ENCODE results near the gene TM7SF3.
"Not testable (repeated sequence)": the region's sequence is repeated elsewhere in the genome, so short reads cannot be mapped to it uniquely, and the experiment has no call there.

Gene TM7SF3

DNA sequence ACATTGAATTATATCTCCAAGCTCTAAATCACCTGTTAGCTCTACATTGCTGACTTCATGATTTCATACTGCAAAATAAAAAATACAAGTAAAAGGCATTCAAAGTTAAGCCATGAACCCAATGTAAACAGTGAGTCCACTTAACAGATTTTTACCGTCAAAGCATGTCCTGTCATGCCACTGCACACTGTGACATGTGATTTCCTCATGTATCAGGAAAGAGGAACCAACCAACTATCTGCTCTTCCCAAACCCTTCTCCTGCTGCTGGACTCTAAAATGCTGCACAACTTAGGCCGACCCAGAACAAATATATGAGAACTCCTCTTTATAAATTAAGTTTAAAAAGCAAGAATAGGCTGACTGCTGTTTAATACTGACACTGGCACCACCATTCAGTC is 37.5 kb downstream of the TM7SF3 start:
- no peak for DNase-seq

DNA sequence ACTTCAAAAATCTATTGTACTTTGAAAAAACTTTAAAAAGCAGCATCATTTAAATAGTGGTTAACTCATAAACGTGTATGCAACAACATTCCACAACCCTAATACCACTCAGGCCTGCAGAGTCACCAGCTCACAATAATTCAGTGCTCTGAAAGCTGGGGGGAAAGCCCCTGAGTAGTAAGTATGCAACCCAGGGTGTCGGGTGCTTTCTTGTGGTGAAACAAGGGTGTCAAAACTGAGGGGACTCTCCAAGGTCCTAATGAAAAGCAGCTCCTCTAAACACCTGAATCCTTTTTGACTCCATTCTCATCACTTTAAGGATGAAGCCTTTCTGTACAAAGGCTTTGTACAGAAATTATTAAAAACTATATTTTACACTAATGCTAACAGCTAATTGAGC is 42.2 kb downstream of the TM7SF3 start:
- DNase-seq, result no peak

DNA sequence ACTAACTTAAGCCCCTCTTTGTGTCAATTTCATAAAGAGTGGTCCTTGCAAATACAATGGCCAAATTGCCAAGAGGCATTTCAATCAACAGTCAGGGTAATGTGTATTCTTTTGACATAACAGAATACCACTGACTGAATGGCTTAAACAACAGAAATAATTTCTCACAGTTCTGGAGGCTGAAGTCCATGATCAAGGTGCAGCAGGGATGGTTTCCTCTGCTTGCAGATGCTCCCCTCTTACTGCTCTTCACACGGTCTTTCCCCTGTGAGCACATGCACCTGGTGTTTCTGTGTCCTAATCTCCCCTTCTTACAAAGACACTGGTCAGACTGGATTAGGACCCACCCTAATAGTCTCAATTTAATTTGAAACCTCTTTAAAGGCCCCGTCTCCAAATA is 44.0 kb downstream of the TM7SF3 start:
- DNase-seq, result no peak

DNA sequence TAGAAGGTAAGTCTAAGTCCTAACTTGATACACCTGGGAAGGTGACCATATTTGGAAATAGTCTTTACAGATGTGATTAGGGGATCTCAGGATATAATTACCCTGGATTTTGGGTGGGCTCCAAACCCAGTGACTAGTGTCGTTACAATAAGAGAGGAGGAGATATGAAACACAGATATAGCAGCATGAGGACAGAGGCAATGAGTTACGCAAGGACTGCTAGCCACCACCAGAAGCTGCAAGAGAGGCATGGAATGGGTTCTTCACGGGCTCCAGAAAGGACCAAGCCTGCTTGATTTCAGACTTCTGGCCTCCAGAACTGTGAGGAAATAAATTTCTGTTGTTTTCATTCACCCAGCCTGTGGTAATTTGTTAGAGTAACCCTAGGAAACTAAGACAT is 47.3 kb downstream of the TM7SF3 start:
- DNase-seq, result no peak

DNA sequence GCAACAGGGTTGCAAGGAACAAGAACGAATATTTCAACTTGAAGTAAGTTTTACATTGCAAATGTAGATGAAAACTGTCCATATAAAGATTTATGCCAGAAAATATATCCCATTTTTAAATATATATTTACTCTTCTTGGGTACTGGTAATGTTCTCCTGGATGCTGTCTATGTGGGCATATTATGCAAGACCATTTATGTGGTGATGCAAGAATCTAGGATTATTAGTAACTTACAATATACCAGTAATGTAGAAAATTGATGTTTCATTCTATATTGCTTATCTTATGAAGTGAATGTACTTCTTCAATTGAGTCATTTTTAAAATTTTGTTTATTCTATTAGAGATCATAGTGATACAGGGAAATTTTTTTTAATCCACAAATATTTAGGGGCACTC is 50.8 kb downstream of the TM7SF3 start:
- DNase-seq, result no peak

DNA sequence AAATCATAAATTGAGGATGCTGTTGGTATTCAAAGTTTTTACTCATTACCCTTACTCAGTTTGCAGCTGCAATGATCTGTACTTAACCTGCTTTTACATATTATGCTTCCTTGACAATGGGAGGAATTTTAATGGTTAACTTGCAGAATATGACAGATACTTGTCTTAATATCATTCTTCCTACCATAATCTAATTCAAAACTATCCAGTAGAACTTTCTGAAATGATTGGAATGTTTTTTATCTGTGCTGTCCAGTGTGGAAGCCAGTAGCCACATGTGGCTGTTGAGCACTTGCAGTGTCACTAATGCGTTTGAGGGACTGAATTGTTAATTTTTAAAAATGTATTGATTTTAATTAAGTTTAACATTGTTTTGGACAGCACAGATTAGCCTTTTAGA is 52.4 kb downstream of the TM7SF3 start:
- no peak for DNase-seq

DNA sequence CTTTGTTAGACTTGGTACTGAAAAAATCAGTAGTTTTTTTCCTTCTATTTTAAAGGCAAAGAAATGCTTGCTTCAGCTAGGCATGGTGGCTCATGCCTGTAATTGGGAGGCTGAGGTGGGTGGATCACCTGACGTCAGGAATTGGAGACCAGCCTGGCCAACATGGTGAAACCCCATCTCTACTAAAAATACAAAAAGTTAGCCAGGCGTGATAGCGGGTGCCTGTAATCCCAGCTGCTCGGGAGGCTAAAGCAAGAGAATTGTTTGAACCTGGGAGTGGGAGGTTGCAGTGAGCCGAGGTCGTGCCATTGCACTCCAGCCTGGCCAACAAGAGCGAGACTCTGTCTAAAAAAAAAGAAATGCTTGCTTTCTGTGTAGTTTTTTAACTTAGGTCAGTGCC is 52.8 kb downstream of the TM7SF3 start:
- not testable (repeated sequence) for DNase-seq

DNA sequence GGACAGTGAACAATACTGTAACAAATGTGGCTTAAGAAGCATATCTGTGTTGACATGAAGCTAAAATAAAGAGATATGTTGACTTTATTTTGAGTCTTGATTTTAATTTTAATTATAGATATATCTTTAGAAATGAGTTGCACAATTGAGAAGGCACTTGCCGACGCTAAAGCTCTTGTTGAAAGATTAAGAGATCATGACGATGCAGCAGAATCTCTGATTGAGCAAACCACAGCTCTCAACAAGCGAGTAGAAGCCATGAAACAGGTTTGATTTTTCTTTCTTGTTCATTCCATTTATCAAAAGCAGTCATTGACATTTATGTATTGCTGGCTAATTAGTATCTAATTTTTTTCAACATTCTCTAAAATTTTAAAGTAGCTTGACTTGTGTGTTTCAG is 60.2 kb downstream of the TM7SF3 start:
- no peak for DNase-seq

DNA sequence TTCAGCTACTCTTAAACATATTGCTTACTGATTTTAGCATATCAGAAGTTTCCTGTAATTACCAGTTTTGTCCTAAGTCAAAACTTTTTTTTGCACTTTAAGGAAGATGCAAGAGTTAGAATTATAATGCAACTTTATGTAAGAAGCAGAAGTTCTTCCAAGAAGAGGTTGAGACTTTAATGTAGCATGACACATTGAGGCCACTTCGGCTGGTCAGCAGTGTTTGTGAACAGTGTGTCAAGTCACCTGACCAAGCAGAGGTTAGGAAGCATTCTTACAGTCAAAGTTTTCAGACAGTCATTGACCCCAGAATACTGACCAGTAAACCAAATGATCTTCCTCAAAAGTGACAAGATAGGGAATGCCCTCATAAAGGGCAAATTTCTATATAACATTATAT is 60.7 kb downstream of the TM7SF3 start:
- no peak for DNase-seq

DNA sequence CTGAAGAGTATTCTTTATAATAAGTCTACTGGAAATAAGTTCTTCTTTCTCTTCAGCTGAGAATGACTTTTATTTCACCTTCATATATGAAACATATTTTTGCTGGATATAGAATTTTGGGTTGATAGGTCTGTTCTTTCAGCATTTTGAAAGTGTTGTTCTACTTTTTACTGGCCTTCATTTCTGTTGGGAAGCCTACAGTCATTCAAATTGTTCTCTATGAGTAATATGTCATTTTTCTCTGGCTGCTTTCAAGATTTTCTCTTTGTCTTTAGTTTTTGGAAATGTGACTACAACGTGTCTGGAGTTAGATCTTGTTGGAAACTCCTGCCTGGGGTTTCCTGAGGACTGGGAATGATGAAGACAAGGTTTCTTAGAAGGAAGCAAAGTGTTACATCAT is 65.9 kb downstream of the TM7SF3 start:
- no peak for DNase-seq

DNA sequence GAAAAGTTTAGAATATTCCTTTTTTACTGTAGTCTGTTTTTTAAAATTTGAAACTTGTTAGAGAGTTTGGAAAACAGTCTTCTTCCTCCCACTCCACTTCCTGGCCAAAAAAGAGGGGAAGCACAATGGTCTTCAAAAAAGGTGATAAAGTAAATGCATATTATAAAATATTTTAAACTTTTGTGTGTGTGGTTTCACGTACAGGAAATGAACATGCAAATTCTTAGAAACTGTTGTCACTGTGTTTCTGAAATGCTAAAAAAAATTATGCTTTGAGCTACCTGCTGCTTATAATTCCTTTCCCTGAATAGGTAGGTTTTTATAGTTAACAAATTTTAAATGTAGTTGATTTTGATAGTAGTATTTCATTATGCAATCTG is 73.0 kb downstream of the TM7SF3 start:
- no peak for DNase-seq

DNA sequence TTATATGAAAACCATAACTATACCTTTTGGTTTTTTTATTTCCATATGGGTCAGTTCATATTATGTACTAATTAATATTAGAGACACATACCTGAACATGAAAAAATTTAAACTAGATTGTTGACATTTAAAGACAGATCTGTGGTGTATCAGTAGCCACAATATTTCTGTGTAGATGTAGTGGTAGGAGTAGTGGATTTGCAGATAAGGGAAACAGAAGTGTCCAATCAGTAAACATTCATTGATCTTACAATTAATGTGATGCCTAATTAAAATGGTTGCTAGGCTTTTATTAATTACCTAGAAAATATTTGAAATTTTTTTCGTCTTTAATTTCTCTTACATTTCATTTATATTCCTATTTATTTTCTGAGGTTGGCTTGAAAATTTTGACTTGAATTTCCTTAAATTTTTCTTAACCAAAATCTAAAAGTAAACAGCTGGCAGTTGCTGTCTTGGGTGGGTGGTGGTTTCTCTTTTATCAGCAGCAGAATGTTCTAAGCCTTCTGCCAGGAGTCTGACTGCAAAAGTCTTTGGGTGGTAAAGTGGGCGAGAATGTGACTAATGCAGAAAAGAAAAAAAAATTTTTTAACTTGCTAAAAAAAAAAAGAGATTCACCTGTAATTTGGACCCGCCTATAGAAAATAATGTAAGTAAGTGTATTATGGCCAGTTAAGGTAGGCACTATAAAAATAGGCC is 73.5 kb downstream of the TM7SF3 start:
- no peak for DNase-seq

DNA sequence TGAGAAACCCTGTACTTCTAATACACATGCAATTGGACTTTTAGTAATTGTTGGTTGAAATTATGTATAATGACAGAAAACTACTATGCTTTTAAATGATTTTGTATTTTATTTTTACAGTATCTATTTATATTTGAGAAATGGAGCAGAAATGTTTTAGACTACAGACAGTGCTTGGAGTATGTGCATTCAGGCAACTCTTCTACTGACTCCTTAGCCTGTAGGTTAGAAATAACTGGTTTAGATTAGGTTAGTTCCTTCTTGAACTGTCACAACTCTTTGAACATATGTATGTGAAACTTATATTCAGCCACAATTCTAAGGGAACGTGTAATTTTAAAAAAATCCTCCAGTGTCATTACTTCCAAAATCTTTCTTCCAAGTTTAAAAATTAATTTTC is 74.2 kb downstream of the TM7SF3 start:
- no peak for DNase-seq

DNA sequence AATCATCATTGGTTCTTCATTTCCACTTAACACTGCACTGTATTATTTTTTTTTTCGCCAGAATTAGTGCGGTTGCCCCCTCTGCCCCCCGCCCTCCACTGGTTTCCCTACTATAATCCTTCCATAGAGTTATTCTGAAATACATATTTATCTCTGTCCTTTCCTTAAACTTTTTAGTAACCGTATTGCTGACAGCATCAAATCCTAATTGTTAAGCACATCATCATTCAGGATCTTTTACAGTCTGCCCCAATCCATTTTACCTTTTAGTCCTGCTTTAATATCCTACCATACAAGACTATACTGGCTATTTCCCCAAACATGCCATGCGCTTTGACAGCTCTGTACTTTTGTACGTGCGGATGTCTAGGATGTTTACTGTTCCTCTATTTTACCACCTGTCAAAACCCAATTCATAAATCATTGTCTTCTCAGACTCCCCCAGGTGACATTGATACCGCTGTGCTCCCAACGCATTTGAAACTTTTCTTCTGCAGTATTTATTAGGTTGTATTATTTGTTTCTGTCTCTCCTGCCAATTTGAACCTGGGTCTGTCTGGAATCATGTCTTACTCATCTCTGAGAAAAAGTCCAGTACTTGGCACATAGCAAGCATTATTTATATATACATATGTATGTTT is 74.9 kb downstream of the TM7SF3 start:
- no peak for DNase-seq

DNA sequence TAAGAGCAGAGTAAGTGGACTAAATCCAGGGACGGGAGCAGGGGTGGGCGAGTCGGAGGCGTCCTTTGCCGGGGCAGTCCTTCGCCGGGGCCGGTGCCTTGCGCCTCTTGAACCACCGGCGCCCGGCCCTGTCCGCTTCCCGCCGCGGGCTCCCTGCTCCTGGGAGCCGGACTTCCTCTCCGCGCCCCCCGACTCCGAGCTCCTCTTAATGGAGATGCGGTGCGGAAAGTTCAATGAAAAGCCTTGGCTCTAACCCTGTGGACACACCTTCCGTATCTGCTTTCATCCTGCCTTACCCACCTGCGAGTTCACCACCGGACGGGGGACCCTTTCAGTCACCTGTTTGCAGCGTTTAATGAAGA is 75.5 kb downstream of the TM7SF3 start:
- peak; percentile 14 for DNase-seq

DNA sequence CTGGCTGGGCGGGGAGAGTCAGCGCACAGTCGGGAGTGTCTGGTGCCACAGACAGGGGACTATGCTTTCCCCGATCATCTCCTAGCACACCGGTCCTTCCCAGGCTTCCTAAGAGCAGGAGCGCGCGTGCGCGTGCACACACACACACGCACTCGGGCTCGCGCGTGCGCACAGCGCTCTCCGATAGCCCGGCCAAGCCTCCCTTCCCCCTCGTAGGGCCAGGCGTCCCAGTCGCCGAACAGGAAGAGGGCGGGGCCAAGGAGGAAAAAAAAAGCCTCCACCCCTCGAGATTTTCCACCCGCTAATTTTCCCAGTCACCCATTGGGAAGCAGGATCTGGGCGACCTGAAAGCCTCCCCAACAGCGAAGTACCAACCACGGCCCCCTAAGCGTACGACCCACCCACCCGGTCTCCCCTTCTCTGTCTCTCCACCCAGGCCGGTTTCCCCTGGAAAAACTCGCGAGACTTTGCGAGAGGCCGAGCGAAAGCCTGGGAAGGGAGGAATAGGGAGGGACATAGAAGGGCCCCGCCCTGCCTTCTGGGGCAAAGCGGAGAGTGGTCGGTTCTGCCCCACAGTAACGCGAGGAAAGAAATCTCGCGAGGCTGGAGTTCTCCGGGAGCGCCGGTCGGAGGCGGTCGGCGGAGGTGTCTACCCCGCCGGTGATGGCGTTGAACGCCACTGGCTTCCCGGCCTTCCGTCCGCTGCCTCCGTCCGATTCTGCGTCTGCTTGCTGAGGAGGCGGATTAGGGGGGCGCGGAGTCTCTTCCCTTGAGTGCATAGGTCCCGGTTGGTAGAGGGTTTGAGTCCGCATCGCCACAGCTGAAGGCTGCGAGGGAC is 76.1 kb downstream of the TM7SF3 start, which contains the start of the genes FGFR1OP2 and INTS13:
TSS of gene FGFR1OP2 (plus strand) at position 608 of the 838 bp plus-strand sequence. CDS start 15,689 bp downstream, outside the sequence.
TSS of gene INTS13 (minus strand) at position 119 of the 838 bp plus-strand sequence. CDS start 1,178 bp downstream, outside the sequence.
- DNase-seq, result peak; percentile 75

DNA sequence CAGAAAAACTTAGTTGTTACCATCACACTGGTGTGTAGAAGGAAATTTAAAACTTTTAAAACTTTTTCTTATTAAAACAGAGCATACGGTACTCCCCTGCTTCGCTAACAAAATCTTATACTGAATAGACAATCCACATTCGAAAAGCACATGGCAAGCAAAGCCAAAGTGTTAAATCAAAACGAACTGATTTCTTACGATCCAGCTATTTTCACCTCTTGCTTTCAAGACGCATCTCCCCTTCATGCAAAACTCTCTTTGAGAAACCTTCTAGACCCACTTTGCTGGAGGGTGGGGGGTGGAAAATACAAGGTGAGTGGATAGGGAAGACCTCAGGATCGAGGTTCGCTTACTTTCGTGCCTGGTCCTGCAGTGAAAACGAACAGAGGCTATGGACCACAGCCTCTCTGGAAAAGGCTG is 76.7 kb downstream of the TM7SF3 start:
- DNase-seq, result no peak

DNA sequence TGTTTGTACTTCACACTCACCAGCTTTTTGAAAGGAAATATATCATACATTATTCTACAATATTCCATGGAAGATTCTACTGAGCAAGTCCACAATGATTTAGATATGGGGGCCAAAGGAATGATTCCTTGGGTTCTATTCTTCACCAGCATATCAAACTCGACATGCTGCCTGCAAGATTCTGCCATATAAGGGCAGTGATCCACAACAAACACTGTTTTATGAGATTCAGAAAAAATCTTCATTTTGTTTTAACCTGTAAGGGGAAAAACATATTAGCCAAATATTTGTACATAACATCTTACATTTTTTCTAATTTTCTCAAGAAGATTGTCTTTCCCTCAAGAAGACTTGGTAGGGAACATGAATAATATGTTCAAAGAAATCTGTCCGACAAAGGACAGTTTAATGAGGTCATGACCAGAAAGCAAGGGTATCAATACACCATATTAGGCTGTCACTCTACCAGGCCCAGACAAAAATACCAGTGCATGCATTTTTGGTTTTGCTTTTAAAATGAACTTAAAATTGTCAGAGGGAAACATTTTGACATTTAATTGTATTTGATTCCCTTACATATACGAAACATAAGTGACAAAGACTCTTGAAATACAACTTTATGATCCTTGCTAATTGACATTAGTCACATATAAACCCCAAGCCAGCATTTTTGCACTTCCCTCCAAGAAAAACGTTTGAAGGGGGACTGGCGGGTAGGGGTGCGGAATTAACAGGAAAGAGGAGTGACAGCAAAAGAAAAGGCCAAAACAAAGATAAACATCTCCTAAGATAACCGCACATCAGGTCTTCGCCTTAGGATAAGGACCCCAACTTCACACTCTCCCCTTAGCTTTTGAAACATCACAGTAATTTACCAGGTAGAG is 77.4 kb downstream of the TM7SF3 start:
- no peak for DNase-seq

DNA sequence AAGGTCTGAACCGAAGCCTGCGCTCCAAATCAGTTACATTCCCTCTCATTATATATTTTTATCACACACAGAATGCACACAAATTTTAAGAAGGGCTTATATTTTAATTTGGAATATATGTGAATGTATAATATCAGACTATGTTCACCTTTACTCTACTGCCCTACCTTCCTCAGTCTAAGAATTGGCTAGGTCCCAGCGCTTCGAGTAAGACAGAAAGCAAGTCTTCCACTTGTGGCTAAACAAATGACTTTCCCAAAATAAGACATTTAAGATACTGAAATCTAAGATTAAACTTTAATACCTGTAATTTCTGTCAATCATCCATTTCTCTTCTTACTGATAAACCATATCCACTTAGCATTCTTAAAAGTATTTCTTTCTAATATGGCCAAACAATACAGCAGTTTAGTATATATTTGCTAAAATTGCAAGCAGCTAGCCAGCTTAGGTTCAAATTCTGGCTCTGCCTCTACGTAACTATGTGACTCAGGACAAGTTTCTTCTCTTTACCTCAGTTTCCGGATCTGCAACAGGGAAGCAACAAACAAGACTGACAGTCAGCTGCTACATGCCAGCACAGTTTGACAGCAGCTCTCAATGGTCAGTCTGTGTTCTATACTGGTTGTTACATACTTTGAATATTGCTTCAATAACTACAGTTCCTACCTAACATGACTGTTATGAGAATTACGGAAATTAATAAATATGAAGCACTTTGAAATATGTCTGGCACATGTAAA is 78.4 kb downstream of the TM7SF3 start:
- no peak for DNase-seq

DNA sequence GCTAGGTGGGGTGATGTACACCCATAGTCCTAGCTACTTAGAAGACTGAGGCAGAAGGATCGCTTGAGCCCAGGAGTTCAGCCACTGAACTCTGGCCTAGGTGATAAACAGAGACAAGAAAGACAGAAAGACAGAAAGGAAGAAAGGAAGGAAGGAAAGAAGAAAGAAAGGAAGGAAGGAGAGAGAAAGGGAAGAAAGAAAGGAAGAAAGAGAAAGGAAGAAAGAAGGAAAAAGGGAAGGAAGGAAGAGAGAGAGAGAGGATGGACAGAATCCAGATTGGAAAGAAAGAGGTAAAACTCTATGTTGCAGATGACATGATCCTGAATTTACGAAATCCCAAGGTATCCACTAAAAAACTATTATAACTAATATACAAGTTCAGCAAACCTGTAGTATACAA is 84.6 kb downstream of the TM7SF3 start:
- DNase-seq, result no peak

DNA sequence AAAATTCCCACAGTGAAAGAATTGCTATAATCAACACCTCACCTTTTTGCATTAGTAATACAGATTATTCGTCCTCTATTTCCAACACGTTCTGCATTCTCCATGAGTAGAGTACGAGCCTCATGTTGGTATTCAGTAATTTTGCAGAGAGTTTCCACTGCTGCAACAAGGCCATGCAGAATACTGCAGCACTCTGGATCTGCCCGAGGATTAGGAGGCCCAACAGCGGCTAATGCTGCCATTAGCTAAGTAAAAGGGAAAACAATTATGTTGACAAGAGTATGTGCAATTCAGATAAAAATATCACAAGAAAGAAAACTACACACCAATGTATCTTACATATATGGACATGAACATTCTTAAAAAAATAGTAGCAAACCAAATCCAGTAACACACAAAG is 85.5 kb downstream of the TM7SF3 start:
- no peak for DNase-seq

All from activated gamma-delta T cell (primary cell).